Epithelial cell of proximal tubule (primary cell): ENCODE measurements around the gene CECR2. TPM values are rescaled to one million over a fixed set of nuclear protein-coding genes. Genes with fewer than 3 reads are reported as not detected.

Experiments
- DNase-seq: peaks from one replicate; pipeline ENCODE4 v3.0.0-alpha.2; 2011; ENCODE audit warnings: low read depth
- H3K4me3 ChIP-seq: 2 replicates; pipeline ENCODE4 v1.5.1; 2011; ENCODE audit warnings: low read depth, mild to moderate bottlenecking, low read length
- total RNA-seq: library from RNA; depleted of rRNA; stranded (reverse); fragments of >200 nt; gene quantifications from 2 replicates; pipeline ENCODE4 v1.2.3, GENCODE V29; 2015
- TF ChIP-seq, protein P1 (sequence below): conservative IDR thresholded peaks from 2 replicates; pipeline ENCODE4 v1.5.1; 2012; ENCODE audit warnings: low read depth, mild to moderate bottlenecking, low read length

Gene CECR2
- total RNA-seq, 1 donor from 2014 or later: 3.7 TPM

DNA sequence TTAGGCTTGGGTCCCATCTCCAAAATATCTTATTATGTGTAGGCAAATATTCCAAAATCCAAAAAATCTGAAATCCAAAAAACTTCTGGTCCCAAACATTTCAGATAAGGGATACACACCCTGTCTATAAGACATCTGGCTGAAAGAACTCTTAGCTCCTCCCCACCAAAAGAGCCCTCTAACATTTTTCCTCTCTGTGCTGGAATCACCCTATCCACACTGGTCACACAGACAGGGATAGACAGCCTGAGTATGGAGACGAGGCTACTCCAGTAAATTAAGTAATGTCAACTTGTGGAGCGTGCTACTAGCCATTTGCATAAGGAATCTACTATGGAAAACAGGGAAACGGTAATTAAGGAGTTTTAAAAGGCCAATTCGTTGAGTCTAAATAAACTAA is 234.4 kb downstream of the CECR2 start:
- no peak for DNase-seq
- TF ChIP-seq, protein P1, sequence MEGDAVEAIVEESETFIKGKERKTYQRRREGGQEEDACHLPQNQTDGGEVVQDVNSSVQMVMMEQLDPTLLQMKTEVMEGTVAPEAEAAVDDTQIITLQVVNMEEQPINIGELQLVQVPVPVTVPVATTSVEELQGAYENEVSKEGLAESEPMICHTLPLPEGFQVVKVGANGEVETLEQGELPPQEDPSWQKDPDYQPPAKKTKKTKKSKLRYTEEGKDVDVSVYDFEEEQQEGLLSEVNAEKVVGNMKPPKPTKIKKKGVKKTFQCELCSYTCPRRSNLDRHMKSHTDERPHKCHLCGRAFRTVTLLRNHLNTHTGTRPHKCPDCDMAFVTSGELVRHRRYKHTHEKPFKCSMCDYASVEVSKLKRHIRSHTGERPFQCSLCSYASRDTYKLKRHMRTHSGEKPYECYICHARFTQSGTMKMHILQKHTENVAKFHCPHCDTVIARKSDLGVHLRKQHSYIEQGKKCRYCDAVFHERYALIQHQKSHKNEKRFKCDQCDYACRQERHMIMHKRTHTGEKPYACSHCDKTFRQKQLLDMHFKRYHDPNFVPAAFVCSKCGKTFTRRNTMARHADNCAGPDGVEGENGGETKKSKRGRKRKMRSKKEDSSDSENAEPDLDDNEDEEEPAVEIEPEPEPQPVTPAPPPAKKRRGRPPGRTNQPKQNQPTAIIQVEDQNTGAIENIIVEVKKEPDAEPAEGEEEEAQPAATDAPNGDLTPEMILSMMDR: no peak
- H3K4me3 ChIP-seq: no peak overlapping the region

DNA sequence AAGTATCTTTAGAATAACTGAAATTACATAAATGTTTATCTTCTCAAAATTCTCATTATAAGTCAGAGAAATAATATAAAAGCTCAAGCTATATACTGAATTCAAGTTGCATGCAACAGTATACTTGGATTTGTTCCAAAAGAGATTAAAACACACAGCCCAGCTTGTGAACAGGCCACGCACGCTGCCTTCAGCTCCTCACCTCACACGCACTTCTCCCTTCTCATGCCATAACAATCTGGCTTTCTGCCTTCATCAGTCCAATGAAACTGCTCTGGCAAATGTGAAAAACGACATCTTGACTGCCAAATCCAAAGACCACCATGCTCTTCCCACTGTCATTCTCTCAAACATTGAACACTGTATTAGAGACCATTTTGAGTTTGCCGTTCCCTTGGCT is 237.2 kb downstream of the CECR2 start:
- DNase-seq: no peak
- no peak overlapping the region for H3K4me3 ChIP-seq
- TF ChIP-seq, protein P1: no peak

Other genes starting within 250 kb of the CECR2 start
- gene TMEM121B, start 248.1 kb upstream of the CECR2 start, total RNA-seq: 0.06 and 0.36 TPM in 2 replicates
- 67.1 and 76.2 TPM in 2 replicates for gene HDHD5, start 210.2 kb upstream of the CECR2 start, total RNA-seq
- gene ADA2, start 150.0 kb upstream of the CECR2 start, total RNA-seq: 3.0 and 16.3 TPM in 2 replicates
- not detected in 2 replicates for gene SLC25A18, start 194.0 kb downstream of the CECR2 start, total RNA-seq